Measurements from ENCODE around the gene IL17RD.

- no peak for TF ChIP-seq CTCF (tag by site-specific recombination; IDR thresholded peaks at IDR 0.05)
- no peak for TF ChIP-seq ZBTB1 (tag by site-specific recombination; IDR thresholded peaks at IDR 0.05)
- no peak for TF ChIP-seq KLF1 (tag by site-specific recombination; IDR thresholded peaks at IDR 0.05)
- no peak for TF ChIP-seq ZNF560 (tag by site-specific recombination; IDR thresholded peaks at IDR 0.05; ENCODE audit: borderline replicate concordance)
- TF ChIP-seq ZNF132 (tag by site-specific recombination; IDR thresholded peaks at IDR 0.05; ENCODE audit: borderline replicate concordance) = no peak
- no peak for TF ChIP-seq ZSCAN5A (tag by site-specific recombination; IDR thresholded peaks at IDR 0.05)
- no peak for TF ChIP-seq PATZ1 (tag by site-specific recombination; IDR thresholded peaks at IDR 0.05)
Observed at GRCh38 chr3:57109437-57110199, 55.5 kb downstream of the IL17RD start.
